CD4-positive, alpha-beta T cell treated with Interferon alpha-2 for 1 hour (primary cell): ENCODE measurements around the gene COL27A1.

Experiments
- DNase-seq, 2 donors: peaks; one replicate each; pipeline ENCODE4 v3.0.0-alpha.2; 2020 to 2022

The COL27A1 gene

DNA sequence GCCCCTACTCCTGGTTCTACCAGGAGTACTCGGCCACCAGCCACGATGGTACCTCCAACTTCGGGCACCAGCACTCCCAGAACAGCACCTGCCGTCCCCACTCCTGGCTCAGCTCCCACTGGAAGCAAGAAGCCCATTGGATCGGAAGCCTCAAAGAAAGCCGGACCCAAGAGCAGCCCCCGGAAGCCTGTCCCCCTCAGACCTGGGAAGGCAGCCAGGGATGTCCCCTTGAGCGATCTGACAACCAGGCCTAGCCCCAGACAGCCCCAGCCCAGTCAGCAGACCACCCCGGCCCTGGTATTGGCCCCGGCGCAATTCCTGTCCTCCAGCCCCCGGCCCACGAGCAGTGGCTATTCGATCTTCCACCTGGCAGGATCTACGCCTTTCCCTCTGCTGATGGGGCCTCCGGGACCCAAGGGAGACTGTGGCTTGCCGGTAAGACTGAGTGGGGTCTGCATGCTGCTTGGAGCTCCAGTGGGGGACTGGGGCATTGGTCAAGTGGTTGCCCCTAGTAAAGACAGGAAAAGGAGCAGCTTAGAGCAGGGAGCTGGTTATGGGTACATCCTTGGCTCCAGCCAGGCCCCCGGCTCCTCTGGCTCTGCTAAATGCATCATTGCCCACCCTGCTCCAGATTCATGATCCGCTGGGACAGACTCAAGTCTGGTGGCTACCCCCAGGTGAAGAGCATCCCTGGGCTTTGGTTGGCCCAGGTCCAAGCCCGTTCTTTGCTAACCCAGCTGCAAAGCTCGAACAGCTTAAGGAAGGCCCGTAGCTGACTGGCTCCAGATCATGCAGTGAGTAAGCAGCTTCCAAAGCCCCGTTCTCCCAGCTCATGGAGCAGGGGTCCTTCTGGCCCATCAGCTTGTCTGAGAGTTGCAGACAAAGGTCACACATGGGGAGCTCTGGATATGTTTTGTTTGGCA lies 14.0 kb downstream of the COL27A1 start:
- no peak for DNase-seq

DNA sequence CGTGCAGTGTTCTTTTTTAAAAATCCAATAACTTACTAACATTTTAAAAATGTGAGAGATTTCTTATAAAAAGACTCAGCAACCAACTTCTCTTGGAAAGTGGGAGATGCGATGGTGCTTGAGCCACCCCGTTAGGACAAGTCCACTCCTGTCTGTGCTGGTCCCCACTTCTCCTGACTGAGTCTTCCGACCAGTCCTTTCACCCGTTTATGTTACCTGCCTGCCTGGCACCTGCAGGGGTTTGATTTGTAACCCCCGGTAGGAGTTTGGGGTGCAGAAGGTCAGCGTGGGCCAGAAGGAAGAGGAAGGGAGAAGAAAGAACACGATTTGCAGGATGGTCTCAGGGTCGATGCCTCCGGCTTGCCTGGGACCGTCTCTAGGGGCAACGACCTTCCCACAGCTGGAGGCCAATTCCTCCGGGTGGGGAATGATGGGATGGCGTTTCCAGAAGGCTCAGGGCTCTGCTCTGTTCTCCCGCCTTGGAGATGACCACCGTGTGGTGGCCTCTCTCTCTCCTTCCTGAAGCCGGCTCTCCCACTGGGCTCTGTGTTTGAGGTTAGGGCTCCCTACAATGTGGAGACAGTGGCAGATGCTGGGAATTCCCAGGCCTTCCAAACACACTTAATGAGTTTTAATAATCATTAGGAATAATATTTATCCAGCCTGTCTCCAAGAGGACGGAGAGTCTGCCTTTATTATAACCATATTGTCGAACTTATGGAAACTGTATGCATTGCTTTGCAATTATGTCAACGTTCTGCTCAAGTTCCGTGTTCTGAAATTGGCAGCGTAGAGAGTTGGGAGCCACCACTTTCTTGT lies 14.8 kb downstream of the COL27A1 start:
- no peak for DNase-seq

DNA sequence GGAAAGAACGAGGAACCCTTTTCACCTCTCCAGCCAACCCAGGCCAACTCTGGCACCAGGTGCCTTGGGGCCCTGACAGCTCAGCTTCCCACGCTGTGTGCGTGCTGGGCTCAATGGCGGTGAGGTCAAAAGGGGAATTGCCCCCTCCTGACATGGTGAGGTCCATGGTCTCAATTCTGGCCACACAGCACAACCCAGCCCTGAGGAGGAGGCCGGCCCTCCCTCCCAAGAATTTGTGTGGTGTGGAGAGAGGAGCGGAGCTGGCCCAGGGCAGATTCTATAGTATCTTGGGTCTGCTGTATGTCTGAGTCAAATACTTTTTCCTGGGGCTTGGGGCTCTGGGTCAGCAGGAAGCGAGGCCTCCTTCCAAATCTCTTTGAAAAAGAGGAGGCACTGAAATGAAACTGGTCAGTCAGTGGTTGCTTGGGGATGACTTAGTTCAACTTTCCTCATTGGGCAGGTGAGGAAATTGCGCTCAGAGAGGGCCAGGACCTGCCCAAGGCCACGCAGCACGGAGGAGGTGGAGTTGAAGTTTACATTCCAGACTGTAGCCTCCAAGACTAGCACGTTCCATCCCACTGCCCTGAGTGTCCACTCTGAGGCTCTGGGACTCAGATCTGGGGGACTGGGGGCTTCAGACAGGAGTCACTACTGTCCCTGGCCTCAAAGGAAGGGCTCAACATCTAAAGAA lies 15.6 kb downstream of the COL27A1 start:
- no peak for DNase-seq

DNA sequence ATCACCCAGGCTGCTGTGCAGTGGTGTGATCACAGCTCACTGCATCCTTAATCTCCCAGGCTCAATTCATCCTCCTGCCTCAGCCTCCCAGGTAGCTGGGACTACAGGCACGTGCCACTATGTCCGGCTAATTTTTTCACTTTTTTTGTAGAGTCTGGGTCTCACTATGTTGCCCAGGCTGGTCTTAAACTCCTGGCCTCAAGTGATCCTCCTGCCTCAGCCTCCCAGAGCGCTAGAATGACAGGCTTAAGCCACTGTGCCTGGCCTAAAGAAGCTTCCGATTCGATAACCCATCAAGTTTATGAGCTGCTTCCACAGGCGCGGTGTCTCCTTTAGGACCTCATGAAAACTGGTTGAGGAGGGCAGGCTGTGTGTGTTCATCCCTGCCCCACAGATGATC lies 16.2 kb downstream of the COL27A1 start:
- DNase-seq = no peak

DNA sequence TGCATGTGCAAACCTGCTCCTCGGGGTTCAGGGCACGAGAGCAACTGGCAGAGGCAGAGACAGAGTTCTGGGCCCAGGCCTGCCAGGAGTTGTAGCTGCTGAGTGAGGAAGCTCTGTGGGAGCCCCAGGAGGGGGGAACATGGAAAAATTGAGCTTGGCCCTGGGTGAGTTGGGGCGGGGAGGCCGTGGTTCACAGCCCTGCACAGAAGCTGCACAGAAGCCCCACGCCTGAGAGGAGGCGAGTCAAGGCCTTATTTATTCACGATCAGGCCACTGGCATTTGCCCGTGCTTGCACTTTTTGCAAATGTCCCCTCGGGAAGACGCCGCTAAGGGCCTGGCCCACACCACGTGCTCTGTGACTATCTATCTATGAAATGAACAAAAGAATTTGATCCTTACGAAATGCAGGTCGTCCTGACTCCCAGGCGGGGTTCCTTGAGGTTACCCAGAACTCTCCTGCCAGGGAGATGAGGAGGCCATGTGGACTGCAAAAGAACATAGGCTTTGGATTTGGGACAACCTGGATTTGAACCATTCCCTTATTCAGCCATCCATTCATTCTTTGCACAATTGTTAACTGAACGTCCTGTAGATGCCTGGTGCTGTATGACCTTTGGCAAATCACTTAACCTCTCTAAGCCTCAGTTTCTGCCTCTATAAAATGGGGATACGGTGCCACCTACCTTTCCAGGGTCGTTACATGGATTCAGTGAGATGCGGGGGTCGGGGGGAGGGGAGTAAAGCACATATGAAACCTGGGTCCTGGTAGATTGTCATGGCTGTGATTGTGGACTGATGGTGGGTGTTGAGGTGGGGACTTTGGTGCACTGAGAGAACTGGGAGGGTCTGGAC lies 17.9 kb downstream of the COL27A1 start:
- no peak for DNase-seq

DNA sequence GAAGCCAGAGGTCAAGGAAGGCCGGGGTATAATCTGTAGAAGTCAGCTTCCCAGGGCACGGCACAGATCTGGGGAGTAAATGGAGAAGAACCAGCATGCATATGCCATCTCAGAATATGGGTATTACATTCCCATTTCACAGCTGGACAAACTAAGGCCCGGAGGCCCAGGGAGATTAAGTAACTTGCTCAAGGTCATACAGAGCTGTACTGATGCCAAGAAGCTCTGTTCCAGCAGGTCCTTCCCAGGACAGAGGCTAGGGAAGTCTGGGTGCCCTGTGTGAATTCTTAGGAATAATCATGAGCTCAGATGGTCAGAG lies 19.2 kb downstream of the COL27A1 start:
- no peak for DNase-seq

DNA sequence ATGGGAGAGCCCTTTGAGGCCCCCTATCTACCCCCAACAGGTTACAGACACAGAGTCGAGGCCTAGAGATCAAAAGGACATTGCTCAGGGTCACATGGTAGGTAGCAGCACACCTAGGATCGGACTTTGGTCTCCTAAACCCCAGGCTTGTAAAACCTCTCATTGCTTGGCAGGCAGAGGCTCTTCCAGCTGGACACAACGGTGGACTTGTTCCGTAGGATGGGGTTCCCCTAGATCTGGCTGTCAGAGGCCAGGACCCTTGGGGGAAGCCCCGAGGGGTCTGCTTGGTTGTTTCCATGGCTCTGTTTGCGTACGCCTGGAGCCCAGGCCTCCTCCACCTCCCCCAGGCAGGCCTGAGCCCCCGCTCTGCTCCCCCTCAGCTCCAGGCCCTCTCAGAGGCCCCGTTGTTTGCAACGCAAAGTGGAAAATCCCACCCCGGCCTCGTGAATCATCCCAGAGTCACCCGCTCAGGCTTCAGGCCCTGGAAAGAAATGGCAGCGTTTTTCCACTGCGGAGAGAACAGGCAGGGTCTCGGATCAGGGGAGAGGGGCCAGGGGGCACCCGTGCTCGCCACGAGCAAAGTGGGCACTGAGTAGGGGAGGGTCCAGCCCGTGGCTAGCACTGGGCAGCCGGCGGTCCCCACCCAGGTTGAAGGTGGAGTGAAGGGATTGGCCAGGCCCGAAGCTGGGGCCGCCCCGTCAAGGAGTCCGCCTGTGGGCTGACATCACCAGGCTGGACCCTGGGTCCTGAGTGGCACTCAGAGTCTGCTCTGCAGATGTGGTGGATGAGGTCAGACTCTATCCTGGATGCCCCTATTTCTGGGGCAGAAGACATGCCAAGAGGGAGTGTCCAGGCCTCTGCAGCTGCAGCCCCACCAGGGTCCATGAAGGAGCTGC lies 19.8 kb downstream of the COL27A1 start:
- DNase-seq = no peak

DNA sequence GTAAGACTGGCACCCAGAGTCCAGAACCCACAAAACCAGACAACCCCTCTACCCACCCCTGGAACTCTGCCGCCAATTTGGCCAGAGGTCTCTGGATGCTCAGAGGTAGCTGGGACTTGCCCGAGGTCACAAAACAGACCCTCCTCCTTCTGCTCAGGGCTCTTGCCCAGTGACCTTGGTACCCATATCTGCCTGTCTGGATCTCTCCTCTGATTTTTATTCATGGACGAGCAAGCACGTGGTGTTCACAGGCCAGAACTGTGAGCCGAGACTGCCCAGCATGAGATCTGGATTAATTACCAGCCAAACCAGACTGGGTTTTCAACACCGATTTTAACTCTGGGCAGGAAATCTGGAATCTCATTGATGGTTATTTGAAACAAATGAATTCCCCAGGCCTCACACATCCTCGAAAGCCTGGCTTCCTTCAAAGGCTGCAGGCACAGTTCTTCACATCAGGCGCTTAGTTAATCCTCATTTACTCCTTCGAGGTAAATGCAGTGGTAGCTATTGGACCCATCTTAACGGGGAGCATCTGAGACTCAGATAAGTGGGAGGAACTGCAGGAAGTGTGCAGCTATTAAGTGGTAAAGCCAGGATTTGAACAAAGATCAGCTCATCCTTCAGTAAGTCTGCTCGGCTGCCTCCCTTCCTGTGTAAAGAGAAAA lies 21.4 kb downstream of the COL27A1 start:
- no peak for DNase-seq

DNA sequence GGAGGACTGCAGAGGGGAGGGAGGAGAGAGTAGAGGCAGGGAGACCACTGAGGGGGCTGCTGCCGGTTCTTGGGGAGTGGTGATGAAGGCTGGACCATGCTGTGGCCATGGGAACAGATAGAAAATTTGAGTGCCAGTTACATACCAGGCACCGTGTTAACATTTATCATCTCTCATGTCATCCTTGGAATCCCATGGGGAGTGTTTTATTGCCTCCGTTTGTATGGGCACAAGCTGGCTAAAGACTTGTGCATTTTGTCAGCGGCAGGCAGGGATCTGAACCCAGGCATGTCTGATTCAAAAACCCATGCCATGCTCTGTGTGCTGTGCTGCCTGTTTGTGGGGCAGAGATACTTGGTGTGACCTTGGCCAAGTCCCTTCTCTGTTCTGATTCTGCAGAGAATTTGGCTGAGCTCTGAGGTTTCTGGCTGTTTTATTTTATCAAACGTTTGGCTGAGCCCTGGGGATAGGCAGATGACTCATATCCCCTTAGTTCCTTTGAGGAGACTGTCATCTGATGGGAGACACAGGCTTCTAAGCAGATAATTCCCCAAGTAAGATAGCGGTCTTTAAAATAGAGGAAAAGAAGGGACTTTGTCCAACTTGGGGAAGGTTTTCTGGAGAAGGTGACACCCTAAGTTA lies 22.2 kb downstream of the COL27A1 start:
- DNase-seq = no peak

DNA sequence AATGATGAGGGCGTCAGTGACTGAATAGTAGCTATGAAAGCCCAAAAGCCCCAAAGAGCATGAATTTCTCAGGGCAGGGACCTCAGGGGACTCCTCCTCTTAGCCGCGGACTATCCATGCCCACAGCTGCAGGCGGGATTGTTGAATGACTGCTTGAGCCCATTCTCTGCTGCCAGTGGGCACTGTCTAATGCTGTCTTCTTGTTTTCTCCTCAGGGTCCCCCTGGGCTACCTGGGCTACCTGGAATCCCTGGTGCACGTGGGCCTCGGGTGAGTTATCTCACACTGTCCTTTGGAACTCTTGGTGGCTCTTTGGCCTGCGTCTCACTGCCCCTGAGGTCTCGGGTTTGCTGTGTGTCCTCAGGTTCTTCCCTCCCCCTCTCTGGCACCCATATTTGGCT lies 22.7 kb downstream of the COL27A1 start:
- no peak for DNase-seq

DNA sequence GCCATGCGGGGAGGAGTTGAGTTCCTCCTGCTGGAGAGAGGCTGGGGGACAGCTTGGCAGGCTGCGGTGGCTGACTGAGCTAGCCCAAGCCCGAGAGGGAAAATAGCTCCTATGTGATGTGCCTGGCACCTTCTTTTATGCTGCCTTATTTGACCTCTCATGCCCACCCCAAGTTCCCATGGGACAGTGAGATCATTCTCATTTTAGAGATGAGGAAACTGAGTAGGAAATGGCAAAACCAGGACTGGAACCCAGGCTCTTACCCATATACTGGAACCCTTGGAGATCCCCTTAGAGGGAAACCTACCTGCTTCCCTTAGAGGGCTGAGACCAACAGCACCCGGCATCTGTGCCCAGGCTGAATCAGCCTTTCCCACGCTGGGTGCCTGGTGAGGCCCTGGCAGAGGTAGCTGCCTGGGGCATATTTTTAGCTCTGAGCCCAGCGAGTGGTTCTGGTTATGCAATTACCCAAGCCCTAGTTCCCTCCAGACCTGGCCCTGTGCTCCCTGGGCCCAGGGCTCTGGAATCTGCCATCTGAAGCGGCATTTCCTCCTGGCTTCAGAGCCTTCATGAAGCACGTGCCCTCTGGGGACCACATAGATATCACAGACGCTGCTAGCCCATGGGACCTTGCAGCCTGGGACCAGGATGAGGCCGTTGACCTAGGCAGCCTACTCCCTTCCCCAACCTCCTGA lies 23.6 kb downstream of the COL27A1 start:
- DNase-seq = no peak

DNA sequence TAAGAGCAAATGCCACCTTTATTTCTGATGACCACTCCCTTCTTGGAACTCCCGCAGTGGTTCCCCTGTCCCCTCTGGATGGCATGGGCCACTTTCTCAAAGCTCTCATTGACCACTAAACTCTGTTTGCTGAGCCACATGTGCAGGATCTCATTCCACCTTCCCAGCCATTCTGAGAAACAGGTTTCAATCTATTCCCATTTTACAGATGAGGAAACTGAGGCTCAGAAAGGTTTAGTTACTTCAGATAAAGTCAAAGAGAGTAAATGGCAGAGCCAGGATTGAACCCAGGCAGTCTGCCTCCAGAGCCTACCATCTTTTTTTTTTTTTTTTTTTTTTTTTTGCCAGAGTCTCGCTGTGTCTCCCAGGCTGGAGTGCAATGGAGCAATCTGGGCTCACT lies 24.2 kb downstream of the COL27A1 start:
- no peak for DNase-seq

DNA sequence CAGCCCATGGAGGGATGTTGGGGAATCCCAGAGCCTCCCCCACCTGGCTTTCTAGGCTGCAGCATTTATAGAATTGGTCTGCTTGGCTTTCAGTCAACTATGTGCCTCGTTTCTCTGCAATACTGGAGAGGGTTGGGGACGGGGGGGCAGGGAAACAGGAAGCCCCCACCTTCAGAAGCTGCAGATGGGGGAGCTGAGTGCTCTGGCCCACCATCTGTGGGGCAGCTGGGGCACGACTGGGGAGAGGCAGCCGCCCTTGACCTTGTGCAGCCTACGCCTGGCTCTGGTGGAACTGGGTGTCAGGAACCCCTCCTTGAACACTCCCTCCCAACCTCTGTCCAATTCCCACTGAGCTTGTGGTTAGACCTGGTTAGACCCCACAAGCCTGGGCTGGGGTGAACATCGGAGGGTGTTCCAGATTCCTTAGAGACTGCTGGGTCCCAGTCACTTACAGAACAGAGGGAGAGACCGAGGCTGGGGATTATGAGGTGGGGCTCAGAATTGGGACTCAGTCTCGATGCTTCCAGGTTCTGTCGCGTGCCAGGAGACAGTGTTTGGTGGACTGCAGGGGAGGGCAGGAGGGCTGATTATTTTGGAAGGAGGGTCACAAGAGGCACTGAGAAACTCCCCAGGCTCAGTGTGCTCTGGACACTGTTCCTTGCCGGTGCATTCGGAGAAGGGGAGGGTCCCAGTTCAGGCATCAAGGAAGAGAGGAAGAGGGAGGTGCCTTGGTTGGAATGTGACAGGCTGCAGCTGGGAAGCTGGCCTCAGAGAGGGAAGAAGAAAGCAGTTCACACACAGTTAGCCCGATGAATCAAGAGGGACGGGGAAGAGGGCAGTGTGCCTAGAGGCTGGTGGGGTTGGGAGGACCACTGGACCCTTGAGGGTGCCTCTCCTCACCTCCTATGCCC lies 25.6 kb downstream of the COL27A1 start:
- DNase-seq = no peak

DNA sequence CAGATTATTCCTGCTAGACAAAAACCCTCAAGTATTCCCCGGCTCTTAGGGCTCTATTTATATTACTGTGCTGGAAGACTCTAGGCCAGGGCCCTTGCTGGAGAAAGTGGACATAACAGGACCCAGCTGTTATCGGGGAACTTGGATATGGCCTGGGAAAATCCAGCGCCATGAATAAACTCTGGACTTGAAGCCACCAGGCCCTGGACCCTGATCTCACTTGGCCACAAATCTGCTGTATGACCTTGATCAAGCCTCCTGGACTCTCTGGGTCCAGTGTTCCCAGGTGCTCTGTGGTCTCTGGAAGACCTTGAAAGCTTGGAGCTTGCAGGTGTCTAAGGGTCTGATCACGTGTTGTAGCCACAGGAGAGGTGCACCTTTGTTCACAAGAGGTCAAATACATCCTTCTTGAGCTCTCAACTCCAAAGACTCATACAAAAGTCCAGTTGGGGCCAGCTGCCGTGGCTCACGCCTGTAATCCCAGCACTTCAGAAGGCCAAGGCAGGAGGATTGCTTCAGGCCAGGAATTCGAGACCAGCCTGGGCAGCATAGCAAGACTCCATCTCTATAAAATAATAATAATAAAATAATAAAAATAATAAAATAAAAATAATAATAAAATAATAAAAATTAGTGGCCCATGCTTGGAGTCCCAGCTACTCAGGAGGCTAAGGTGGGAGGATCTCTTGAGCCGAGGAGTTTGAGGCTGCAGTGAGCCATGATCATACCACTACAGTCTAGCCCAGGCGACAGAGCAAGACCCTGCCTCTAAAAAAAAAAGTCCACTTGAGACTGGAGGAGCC lies 26.5 kb downstream of the COL27A1 start:
- DNase-seq = no peak

DNA sequence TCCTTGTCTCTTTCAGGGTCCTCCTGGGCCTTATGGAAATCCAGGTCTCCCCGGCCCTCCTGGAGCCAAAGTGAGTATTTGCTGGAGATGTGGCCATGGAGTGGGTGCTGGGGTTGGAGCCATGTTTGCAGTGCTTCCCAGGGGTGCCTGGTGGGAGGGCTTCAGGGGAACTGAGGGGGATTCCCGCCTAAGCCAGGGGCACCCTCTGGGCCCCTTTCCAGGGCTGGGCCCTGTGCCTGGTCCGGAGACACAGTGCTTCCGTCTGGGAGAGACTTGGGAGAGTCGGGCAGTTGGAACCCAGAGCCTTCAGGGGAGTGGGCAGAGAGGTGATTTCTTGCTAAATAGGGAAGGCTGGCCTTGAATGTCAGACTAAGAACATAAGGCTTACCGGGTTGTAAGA lies 27.7 kb downstream of the COL27A1 start:
- DNase-seq = no peak

DNA sequence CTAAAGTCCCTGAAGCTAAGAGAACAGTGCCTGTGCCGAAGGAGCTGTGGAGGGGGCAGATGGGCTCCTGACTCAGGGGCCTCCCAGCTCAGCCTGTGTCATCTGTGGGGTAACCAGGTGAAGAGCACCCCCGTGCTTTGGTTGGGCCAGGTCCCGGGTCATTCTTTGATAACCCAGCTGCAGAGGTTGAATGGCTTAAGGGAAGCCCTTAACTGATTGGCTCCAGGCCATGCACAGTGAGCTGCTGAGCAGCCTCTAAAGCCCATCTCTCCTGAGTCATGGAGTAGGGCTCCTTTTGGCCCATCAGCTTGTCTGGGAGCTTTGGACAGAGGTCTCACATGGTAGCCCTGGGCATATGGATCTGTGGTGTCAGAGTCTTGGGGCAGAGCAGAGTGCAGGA lies 28.7 kb downstream of the COL27A1 start:
- no peak for DNase-seq

DNA sequence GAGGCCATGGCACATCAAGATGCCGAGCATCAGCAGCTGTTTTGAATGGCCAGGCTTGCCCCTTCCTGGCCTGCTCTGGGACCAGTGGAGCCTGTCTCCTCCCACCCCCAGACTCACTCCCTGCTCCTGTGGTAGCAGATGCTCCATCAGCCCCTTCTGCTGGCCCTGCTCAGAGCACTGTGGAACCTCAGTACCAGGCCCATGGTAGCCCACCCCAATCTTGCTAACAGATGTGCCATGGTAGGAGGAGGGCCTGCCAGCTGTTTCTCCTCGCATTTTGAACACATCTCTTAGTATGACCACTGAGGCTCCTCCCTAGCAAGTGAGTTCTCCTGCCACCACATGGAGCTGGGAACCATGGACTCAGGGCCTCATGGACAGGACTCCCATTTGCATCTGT lies 29.5 kb downstream of the COL27A1 start:
- DNase-seq = no peak
